HCT116 (cell line): ENCODE data around the gene MUC21. TPM values are rescaled to one million over a fixed set of nuclear protein-coding genes. Genes with fewer than 3 reads are reported as not detected.

Experiments used
- ATAC-seq: fragments of 200-7000 bp; cut with Tn5 transposase; 2 replicates; pipeline ENCODE4 v1.9.1; 2020; ENCODE audit warnings: mild to moderate bottlenecking, moderate library complexity
- BruUV-seq: library from RNA; stranded (reverse); fragments of 400-500 nt; replicated peaks from 2 replicates; lab custom pipeline; 2021; lab: Mats Ljungman, UMichigan
- CTCF ChIA-PET: fragments of 300-600 bp; sonication (Branson Sonifier 250); formaldehyde crosslinking; loops from one replicate; lab custom pipeline; 2021; ENCODE audit warnings: antibody characterized with exemption; lab: Charles Lee
- POLR2A ChIA-PET: fragments of 300-600, 350-600 bp; sonication (Branson Sonifier 250); formaldehyde crosslinking; loops from one replicate; lab custom pipeline; 2021; ENCODE audit warnings: antibody characterized with exemption; lab: Charles Lee
- RAD21 ChIA-PET, 2 experiments: fragments of 300-600 bp; sonication (Branson Sonifier 250); formaldehyde crosslinking; loops; one replicate each; lab custom pipeline; 2023; ENCODE audit warnings: low total read pairs in 2 of 2; ENCODE audit not compliant: uncharacterized antibody in 2 of 2, unreplicated experiment in 2 of 2, low non-redundant PET in 1 of 2; lab: Charles Lee
- DNase-seq: peaks from one replicate; pipeline ENCODE4 v3.0.0-alpha.2; 2010; ENCODE audit warnings: low read depth, low spot score
- H2AFZ ChIP-seq: fragments of 200-600 bp; shearing (Covaris generic), sonication (generic); 2 replicates; pipeline ENCODE4 v1.6.1; 2017; ENCODE audit warnings: low read depth, mixed run types, mixed read lengths, antibody characterized with exemption, low read length; ENCODE audit not compliant: poor library complexity, severe bottlenecking
- H3K27ac ChIP-seq: 2 replicates; pipeline ENCODE4 v1.5.1; 2012; ENCODE audit warnings: low read depth, low read length
- H3K27me3 ChIP-seq: fragments of 200-600 bp; sonication (generic); 2 replicates; pipeline ENCODE4 v1.6.1; 2016; ENCODE audit warnings: mixed run types, low read length, mixed read lengths; ENCODE audit not compliant: insufficient read depth
- H3K36me3 ChIP-seq, 2 experiments: fragments of 200-500 bp in 1 of 2; fragments of 200-600 bp in 1 of 2; sonication (Bioruptor generic) in 1 of 2; sonication (generic) in 1 of 2; 2 replicates each; pipeline versions ENCODE4 v1.5.1 to v1.6.1; 2014 to 2016; ENCODE audit warnings: low read length in 2 of 2, inconsistent platforms in 1 of 2, mixed read lengths in 1 of 2, mixed run types in 1 of 2; ENCODE audit not compliant: insufficient read depth in 2 of 2, control insufficient read depth in 1 of 2
- H3K4me1 ChIP-seq, 2 experiments: fragments of 200-600 bp in 1 of 2; sonication (generic) in 1 of 2; 2 replicates each; pipeline versions ENCODE4 v1.5.1 to v1.6.1; 2012 to 2017; ENCODE audit warnings: low read length in 2 of 2, inconsistent platforms in 1 of 2, mild to moderate bottlenecking in 1 of 2, mixed read lengths in 1 of 2, mixed run types in 1 of 2, moderate library complexity in 1 of 2; ENCODE audit not compliant: insufficient read depth in 2 of 2, control insufficient read depth in 1 of 2
- H3K4me2 ChIP-seq: fragments of 200-600 bp; sonication (generic); 2 replicates; pipeline ENCODE4 v1.6.1; 2017; ENCODE audit warnings: mixed run types, low read length, mixed read lengths
- H3K4me3 ChIP-seq, 2 experiments: fragments of 200-600 bp in 1 of 2; sonication (generic) in 1 of 2; replicated peaks in 1 of 2; 2 replicates each; pipeline ENCODE4 v1.5.1; 2011 to 2016; ENCODE audit warnings: low read length in 2 of 2, control low read depth in 1 of 2, low read depth in 1 of 2, mild to moderate bottlenecking in 1 of 2, mixed read lengths in 1 of 2, mixed run types in 1 of 2
- H3K79me2 ChIP-seq: fragments of 200-600 bp; sonication (generic); 2 replicates; pipeline ENCODE4 v1.6.1; 2017; ENCODE audit warnings: mild to moderate bottlenecking, mixed run types, low read length, moderate library complexity, mixed read lengths; ENCODE audit not compliant: insufficient read depth
- H3K9ac ChIP-seq: fragments of 200-600 bp; sonication (generic); 2 replicates; pipeline ENCODE4 v1.6.1; 2016; ENCODE audit warnings: low read length, mixed read lengths
- H3K9me2 ChIP-seq: fragments of 200-600 bp; sonication (generic), shearing (Covaris generic); 2 replicates; pipeline ENCODE4 v1.6.1; 2017; ENCODE audit warnings: mixed run types, mild to moderate bottlenecking, moderate library complexity; ENCODE audit not compliant: insufficient read depth
- H3K9me3 ChIP-seq, 2 experiments: fragments of 200-500 bp in 1 of 2; fragments of 200-600 bp in 1 of 2; sonication (Bioruptor generic) in 1 of 2; sonication (generic) in 1 of 2; 2 replicates each; pipeline ENCODE4 v1.6.1; 2014 to 2017; ENCODE audit warnings: low read length in 2 of 2, mixed read lengths in 2 of 2, inconsistent platforms in 1 of 2, low read depth in 1 of 2, mild to moderate bottlenecking in 1 of 2, mixed run types in 1 of 2, moderate library complexity in 1 of 2; ENCODE audit not compliant: control insufficient read depth in 1 of 2, insufficient read depth in 1 of 2
- H4K20me1 ChIP-seq: fragments of 200-600 bp; sonication (generic), shearing (Covaris generic); 2 replicates; pipeline ENCODE4 v1.6.1; 2017; ENCODE audit warnings: mixed run types, mild to moderate bottlenecking, moderate library complexity; ENCODE audit not compliant: insufficient read depth
- EZH2phosphoT487 ChIP-seq: fragments of 200-600 bp; IDR thresholded peaks from 2 replicates; pipeline ENCODE4 v1.6.1; 2018; ENCODE audit warnings: antibody characterized with exemption, borderline replicate concordance
- FOSL1 ChIP-seq: IDR thresholded peaks from 2 replicates; pipeline ENCODE4 v1.6.1; 2012; ENCODE audit warnings: low read depth
- TCF7L2 ChIP-seq: IDR thresholded peaks from 2 replicates; pipeline ENCODE4 v1.7.0; 2011; ENCODE audit warnings: borderline replicate concordance, inconsistent platforms; ENCODE audit not compliant: insufficient read depth, insufficient read length; ENCODE audit errors: extremely low read depth
- ZFX ChIP-seq: fragments of 450-650 bp; IDR thresholded peaks from 2 replicates; pipeline ENCODE4 v1.6.1; 2017
- intact Hi-C: fragments of 100-400 bp; cut with micrococcal nuclease; formaldehyde crosslinking; loops from 2 replicates; pipeline ENCODE4 v1.10.0; 2022
- total RNA-seq: library from RNA; stranded (reverse); gene quantifications from one replicate; pipeline ENCODE4 v1.2.1, GENCODE V29; 2021; ENCODE audit not compliant: unreplicated experiment
- TF ChIP-seq, protein P1 (sequence below), 3 experiments: fragments of 200-600 bp in 1 of 3; sonication (generic) in 1 of 3; IDR thresholded peaks in 2 of 3; conservative IDR thresholded peaks in 1 of 3; 2 replicates each; pipeline ENCODE4 v1.5.1; 2012 to 2017; ENCODE audit warnings: low read depth in 2 of 3, low read length in 2 of 3, antibody characterized with exemption in 1 of 3, borderline replicate concordance in 1 of 3, control low read depth in 1 of 3, mild to moderate bottlenecking in 1 of 3, mixed read lengths in 1 of 3, mixed run types in 1 of 3, moderate library complexity in 1 of 3; ENCODE audit not compliant: insufficient read depth in 1 of 3
- TF ChIP-seq, protein P2 (sequence below): IDR thresholded peaks from 2 replicates; pipeline ENCODE4 v1.6.1; 2012
- TF ChIP-seq, protein P3 (sequence below): IDR thresholded peaks from 2 replicates; pipeline ENCODE4 v1.6.1; 2011; ENCODE audit warnings: mild to moderate bottlenecking, low read length, moderate library complexity; ENCODE audit not compliant: insufficient replicate concordance; ENCODE audit errors: extremely low read depth

The MUC21 gene
- total RNA-seq, 1 experiment from 2014 or later, result not detected

DNA sequence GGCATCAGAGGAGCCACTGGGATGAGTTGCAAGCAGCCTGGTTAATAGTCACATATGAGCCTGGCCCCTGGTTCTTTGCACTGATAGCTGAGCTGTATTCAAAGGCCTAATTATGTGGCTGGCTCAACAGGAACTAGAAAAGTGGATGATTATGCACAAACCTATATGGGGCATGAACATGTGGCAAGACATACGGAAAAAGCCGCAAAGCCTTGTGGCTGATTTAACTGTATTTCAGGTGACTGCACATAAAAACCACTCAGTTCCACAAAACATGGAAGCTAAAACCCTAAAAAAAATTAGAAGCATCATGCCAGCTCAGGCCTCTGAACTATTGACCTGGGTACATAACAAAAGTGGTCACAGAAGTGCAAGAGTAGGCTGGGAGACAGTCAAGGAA is 13.8 kb downstream of the MUC21 start:
- intact Hi-C loops, result no loop called here
- H3K27ac ChIP-seq, result no peak overlapping the region
- H3K4me3 ChIP-seq, result no peak overlapping the region
- no peak for DNase-seq
- no peaks in the 10 kb centered on the region for H3K27me3 ChIP-seq
- H3K4me2 ChIP-seq, result no peak overlapping the region
- H3K4me1 ChIP-seq, result no peaks in the 10 kb centered on the region
- CTCF ChIA-PET, result no interaction called here
- POLR2A ChIA-PET, result no interaction called here
- no peak overlapping the region for H2AFZ ChIP-seq
- no peaks in the 10 kb centered on the region for H3K9me3 ChIP-seq
- TF ChIP-seq TCF7L2, result no peak
- TF ChIP-seq, protein P1, sequence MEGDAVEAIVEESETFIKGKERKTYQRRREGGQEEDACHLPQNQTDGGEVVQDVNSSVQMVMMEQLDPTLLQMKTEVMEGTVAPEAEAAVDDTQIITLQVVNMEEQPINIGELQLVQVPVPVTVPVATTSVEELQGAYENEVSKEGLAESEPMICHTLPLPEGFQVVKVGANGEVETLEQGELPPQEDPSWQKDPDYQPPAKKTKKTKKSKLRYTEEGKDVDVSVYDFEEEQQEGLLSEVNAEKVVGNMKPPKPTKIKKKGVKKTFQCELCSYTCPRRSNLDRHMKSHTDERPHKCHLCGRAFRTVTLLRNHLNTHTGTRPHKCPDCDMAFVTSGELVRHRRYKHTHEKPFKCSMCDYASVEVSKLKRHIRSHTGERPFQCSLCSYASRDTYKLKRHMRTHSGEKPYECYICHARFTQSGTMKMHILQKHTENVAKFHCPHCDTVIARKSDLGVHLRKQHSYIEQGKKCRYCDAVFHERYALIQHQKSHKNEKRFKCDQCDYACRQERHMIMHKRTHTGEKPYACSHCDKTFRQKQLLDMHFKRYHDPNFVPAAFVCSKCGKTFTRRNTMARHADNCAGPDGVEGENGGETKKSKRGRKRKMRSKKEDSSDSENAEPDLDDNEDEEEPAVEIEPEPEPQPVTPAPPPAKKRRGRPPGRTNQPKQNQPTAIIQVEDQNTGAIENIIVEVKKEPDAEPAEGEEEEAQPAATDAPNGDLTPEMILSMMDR (IDR thresholded peaks at IDR 0.05 in 2 of 3, conservative IDR thresholded peaks at IDR 0.05 in 1 of 3; ENCODE audit: borderline replicate concordance in 1 of 3, insufficient read depth in 1 of 3, low read depth in 2 of 3, low read length in 2 of 3), result no peak
- TF ChIP-seq, protein P2, sequence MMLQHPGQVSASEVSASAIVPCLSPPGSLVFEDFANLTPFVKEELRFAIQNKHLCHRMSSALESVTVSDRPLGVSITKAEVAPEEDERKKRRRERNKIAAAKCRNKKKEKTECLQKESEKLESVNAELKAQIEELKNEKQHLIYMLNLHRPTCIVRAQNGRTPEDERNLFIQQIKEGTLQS, result no peak
- TF ChIP-seq FOSL1, result no peak
- no peak for TF ChIP-seq EZH2phosphoT487
- TF ChIP-seq ZFX, result no peak
- TF ChIP-seq, protein P3, sequence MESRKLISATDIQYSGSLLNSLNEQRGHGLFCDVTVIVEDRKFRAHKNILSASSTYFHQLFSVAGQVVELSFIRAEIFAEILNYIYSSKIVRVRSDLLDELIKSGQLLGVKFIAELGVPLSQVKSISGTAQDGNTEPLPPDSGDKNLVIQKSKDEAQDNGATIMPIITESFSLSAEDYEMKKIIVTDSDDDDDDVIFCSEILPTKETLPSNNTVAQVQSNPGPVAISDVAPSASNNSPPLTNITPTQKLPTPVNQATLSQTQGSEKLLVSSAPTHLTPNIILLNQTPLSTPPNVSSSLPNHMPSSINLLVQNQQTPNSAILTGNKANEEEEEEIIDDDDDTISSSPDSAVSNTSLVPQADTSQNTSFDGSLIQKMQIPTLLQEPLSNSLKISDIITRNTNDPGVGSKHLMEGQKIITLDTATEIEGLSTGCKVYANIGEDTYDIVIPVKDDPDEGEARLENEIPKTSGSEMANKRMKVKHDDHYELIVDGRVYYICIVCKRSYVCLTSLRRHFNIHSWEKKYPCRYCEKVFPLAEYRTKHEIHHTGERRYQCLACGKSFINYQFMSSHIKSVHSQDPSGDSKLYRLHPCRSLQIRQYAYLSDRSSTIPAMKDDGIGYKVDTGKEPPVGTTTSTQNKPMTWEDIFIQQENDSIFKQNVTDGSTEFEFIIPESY, result no peak
- TF ChIP-seq, all 23 proteins: peak for 0
- Histone ChIP-seq H3K9ac (no peak overlapping the region), H3K36me3 (no peaks in the 10 kb centered on the region), H3K79me2 (no peaks in the 10 kb centered on the region), H4K20me1 (no peaks in the 10 kb centered on the region), H3K9me2 (no peaks in the 10 kb centered on the region)
- RAD21 ChIA-PET, result no interaction called here
- no peak for ATAC-seq
- BruUV-seq, result no TSS peak
